K562 (cell line): Measurements from ENCODE around the gene ZNF891. TPM values are rescaled to one million over a fixed set of nuclear protein-coding genes. Genes with fewer than 3 reads are reported as not detected.

Experiments used
- ATAC-seq: fragments of 200-7000 bp; cut with Tn5 transposase; 3 replicates; pipeline ENCODE4 v1.9.1; 2020; ENCODE audit warnings: moderate library complexity
- BruUV-seq: library from RNA; stranded (reverse); fragments of 400-500 nt; replicated peaks from 2 replicates; lab custom pipeline; 2021; lab: Mats Ljungman, UMichigan
- CTCF ChIA-PET: fragments of 300-600 bp; formaldehyde crosslinking; extraction: SDS; loops from one replicate; lab custom pipeline; 2021; ENCODE audit warnings: low intra/inter-chr PET ratio; lab: Yijun Ruan, JAX
- POLR2A ChIA-PET: fragments of 300-600, 350-650 bp; sonication (Branson Sonifier 250); formaldehyde crosslinking; extraction: SDS; loops from one replicate; lab custom pipeline; 2021; ENCODE audit warnings: antibody characterized with exemption, inconsistent platforms; lab: Yijun Ruan, JAX
- DNase-seq, 4 experiments: peaks; one replicate each; pipeline versions ENCODE4 v3.0.0 to v3.0.0-alpha.2; 2011 to 2018; ENCODE audit warnings: low spot score in 3 of 4, mixed read lengths in 3 of 4; ENCODE audit errors: extremely low read depth in 1 of 4
- FAIRE-seq: peaks from 2 replicates; lab custom pipeline; 2011; peaks lifted over from hg19 to GRCh38; lab: Jason Lieb, UNC
- H2AFZ ChIP-seq: 2 replicates; pipeline ENCODE4 v1.6.0; 2011; ENCODE audit warnings: low read depth, low read length, control low read depth, inconsistent platforms
- H3K27ac ChIP-seq: fragments of 200-600 bp; 3 replicates; pipeline ENCODE4 v1.8.0; 2011; ENCODE audit warnings: low read depth, mild to moderate bottlenecking, control low read depth, inconsistent platforms, low read length, moderate library complexity, mixed read lengths; ENCODE audit errors: extremely low read depth
- H3K27me3 ChIP-seq, 2 experiments: fragments of 300-600 bp in 1 of 2; 2 replicates in 1 of 2; 3 replicates in 1 of 2; pipeline versions ENCODE4 v1.6.0 to v1.8.0; 2011; ENCODE audit warnings: inconsistent platforms in 2 of 2, low read length in 2 of 2, mild to moderate bottlenecking in 1 of 2, mixed read lengths in 1 of 2, moderate library complexity in 1 of 2; ENCODE audit not compliant: control insufficient read depth in 2 of 2, insufficient read depth in 2 of 2
- H3K36me3 ChIP-seq: fragments of 300-600 bp; 3 replicates; pipeline ENCODE4 v1.8.0; 2011; ENCODE audit warnings: mild to moderate bottlenecking, low read length, inconsistent platforms; ENCODE audit not compliant: control insufficient read depth, insufficient read depth
- H3K4me1 ChIP-seq, 2 experiments: fragments of 200-600 bp in 1 of 2; replicated peaks in 1 of 2; 2 replicates in 1 of 2; 3 replicates in 1 of 2; pipeline versions ENCODE4 v1.5.1 to v1.8.0; 2011; ENCODE audit warnings: inconsistent platforms in 2 of 2, low read length in 2 of 2, mild to moderate bottlenecking in 1 of 2, mixed read lengths in 1 of 2, moderate library complexity in 1 of 2; ENCODE audit not compliant: control insufficient read depth in 2 of 2, insufficient read depth in 2 of 2
- H3K4me2 ChIP-seq: 2 replicates; pipeline ENCODE4 v1.6.1; 2011; ENCODE audit warnings: low read length, control low read depth, inconsistent platforms, mixed read lengths; ENCODE audit not compliant: insufficient read depth
- H3K4me3 ChIP-seq: fragments of 200-600 bp; sonication (generic), shearing (Covaris generic); 2 replicates; pipeline ENCODE4 v1.5.1; 2016; ENCODE audit warnings: control low read depth, inconsistent platforms
- H3K79me2 ChIP-seq: fragments of 200-600 bp; 3 replicates; pipeline ENCODE4 v1.8.0; 2011; ENCODE audit warnings: low read length, inconsistent platforms; ENCODE audit not compliant: control insufficient read depth, insufficient read depth
- H3K9ac ChIP-seq, 2 experiments: 2 replicates each; pipeline versions ENCODE4 v1.6.0 to v1.6.1; 2011; ENCODE audit warnings: low read depth in 2 of 2, low read length in 2 of 2, control low read depth in 1 of 2, inconsistent platforms in 1 of 2, mild to moderate bottlenecking in 1 of 2, mixed read lengths in 1 of 2; ENCODE audit not compliant: insufficient read depth in 1 of 2
- H3K9me1 ChIP-seq: one replicate; pipeline ENCODE4 v1.6.0; 2011; ENCODE audit warnings: inconsistent platforms, mild to moderate bottlenecking, low read length, moderate library complexity; ENCODE audit not compliant: control insufficient read depth, insufficient read depth
- H3K9me3 ChIP-seq: replicated peaks from 2 replicates; pipeline ENCODE4 v1.5.1; 2011; ENCODE audit warnings: low read depth, low read length, inconsistent platforms; ENCODE audit not compliant: control insufficient read depth, insufficient read depth
- H4K20me1 ChIP-seq: replicated peaks from 2 replicates; pipeline ENCODE4 v1.6.1; 2011; ENCODE audit warnings: low read length, inconsistent platforms, mixed read lengths; ENCODE audit not compliant: control insufficient read depth, insufficient read depth
- CBX5 ChIP-seq: IDR thresholded peaks from 2 replicates; pipeline ENCODE4 v1.6.1; 2014; ENCODE audit warnings: low read depth, borderline replicate concordance
- FIP1L1 ChIP-seq: fragments of 200-400 bp; formaldehyde crosslinking; IDR thresholded peaks from 2 replicates; pipeline ENCODE4 v1.6.1; 2018; ENCODE audit warnings: mild to moderate bottlenecking, low read depth, low read length; ENCODE audit not compliant: poor library complexity, severe bottlenecking
- ZNF274 ChIP-seq: IDR thresholded peaks from 2 replicates; pipeline ENCODE4 v1.6.1; 2011; ENCODE audit warnings: low read depth, mild to moderate bottlenecking, low read length, moderate library complexity, borderline replicate concordance
- WGBS: fragments of 100-300 bp; shearing (Covaris generic); methylation state at CpG from one replicate; pipeline ENCODE4 v1.1.6; 2016; ENCODE audit warnings: low coverage, mixed read lengths; ENCODE audit not compliant: insufficient coverage; ENCODE audit errors: missing lambda C conversion rate; 5-methylcytosine and 5-hydroxymethylcytosine counted together
- in situ Hi-C: fragments of 300-500 bp; cut with MboI; formaldehyde crosslinking; loops from 4 replicates; pipeline ENCODE4 v1.15.0; 2018; ENCODE audit warnings: inconsistent platforms, mixed read lengths
- intact Hi-C: fragments of 100-400 bp; cut with micrococcal nuclease; formaldehyde crosslinking; loops from 2 replicates; pipeline ENCODE4 v1.14.2; 2022
- polyA plus RNA-seq, 8 experiments: library from polyadenylated mRNA; depleted of rRNA in 4 of 8; stranded (reverse) in 5 of 8; unstranded in 3 of 8; fragments of >200 nt; fragmentation: Nextera tagmentation in 2 of 8; fragmentation: Illumina TruSeq in 1 of 8; extraction: Ambion mirVana in 2 of 8; extraction: Trizol in 1 of 8; gene quantifications; 2 replicates each; pipeline versions ENCODE4 v1.2.1 to v1.2.3, GENCODE V29; 2011 to 2014; ENCODE audit warnings: inconsistent platforms in 1 of 8, missing spikeins in 1 of 8
- total RNA-seq, 7 experiments: library from RNA; depleted of rRNA in 6 of 7; stranded (reverse); fragments of >200 nt in 6 of 7; fragmentation: Illumina TruSeq in 2 of 7; extraction: Trizol in 2 of 7; gene quantifications; 2 replicates each; pipeline versions ENCODE4 v1.2.1 to v1.2.3, GENCODE V29; 2011 to 2021; ENCODE audit warnings: low replicate concordance in 1 of 7
- TF ChIP-seq, protein P1 (sequence below), 2 experiments: fragments of 450-650 bp; IDR thresholded peaks; 2 replicates each; pipeline ENCODE4 v1.6.1; 2018; ENCODE audit warnings: mild to moderate bottlenecking in 2 of 2, low read depth in 1 of 2; ENCODE audit not compliant: partially characterized antibody in 2 of 2
- TF ChIP-seq, protein P2 (sequence below): fragments of 450-650 bp; formaldehyde crosslinking; IDR thresholded peaks from 2 replicates; pipeline ENCODE4 v1.4.0; 2022; ENCODE audit warnings: missing genetic modification characterization

ZNF891 gene
- total and polyA plus RNA-seq, 9 of the 15 experiments (the other 6 are each of a cell fraction or from before 2014, with no cell fraction given) = 0.41 to 2.0 (median 1.3) TPM

DNA sequence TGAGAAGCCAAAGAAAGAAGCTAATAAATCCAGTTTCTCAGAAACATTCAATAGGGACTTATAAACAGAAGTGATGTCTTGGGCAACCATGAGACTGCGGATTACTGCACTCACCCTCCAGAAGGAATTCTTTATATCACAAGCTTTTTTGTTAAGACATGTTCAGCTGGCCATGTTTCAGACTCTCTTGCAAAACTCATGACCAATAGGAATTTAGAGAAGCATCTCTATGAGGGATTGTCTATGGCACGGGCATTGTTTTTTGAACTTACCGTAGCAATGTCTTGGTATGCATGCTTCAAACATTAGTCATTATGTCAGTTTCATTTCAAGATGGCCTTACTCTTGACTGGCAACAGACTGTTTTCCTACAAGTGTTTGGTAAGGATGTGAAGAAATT, 35.7 kb upstream of the ZNF891 start (continued):
- TF ChIP-seq, protein P1, sequence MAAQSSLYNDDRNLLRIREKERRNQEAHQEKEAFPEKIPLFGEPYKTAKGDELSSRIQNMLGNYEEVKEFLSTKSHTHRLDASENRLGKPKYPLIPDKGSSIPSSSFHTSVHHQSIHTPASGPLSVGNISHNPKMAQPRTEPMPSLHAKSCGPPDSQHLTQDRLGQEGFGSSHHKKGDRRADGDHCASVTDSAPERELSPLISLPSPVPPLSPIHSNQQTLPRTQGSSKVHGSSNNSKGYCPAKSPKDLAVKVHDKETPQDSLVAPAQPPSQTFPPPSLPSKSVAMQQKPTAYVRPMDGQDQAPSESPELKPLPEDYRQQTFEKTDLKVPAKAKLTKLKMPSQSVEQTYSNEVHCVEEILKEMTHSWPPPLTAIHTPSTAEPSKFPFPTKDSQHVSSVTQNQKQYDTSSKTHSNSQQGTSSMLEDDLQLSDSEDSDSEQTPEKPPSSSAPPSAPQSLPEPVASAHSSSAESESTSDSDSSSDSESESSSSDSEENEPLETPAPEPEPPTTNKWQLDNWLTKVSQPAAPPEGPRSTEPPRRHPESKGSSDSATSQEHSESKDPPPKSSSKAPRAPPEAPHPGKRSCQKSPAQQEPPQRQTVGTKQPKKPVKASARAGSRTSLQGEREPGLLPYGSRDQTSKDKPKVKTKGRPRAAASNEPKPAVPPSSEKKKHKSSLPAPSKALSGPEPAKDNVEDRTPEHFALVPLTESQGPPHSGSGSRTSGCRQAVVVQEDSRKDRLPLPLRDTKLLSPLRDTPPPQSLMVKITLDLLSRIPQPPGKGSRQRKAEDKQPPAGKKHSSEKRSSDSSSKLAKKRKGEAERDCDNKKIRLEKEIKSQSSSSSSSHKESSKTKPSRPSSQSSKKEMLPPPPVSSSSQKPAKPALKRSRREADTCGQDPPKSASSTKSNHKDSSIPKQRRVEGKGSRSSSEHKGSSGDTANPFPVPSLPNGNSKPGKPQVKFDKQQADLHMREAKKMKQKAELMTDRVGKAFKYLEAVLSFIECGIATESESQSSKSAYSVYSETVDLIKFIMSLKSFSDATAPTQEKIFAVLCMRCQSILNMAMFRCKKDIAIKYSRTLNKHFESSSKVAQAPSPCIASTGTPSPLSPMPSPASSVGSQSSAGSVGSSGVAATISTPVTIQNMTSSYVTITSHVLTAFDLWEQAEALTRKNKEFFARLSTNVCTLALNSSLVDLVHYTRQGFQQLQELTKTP (IDR thresholded peaks at IDR 0.05; ENCODE audit: low read depth in 1 of 2, partially characterized antibody in 2 of 2) = no peak
- TF ChIP-seq, protein P2, sequence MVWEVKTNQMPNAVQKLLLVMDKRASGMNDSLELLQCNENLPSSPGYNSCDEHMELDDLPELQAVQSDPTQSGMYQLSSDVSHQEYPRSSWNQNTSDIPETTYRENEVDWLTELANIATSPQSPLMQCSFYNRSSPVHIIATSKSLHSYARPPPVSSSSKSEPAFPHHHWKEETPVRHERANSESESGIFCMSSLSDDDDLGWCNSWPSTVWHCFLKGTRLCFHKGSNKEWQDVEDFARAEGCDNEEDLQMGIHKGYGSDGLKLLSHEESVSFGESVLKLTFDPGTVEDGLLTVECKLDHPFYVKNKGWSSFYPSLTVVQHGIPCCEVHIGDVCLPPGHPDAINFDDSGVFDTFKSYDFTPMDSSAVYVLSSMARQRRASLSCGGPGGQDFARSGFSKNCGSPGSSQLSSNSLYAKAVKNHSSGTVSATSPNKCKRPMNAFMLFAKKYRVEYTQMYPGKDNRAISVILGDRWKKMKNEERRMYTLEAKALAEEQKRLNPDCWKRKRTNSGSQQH = no peak

DNA sequence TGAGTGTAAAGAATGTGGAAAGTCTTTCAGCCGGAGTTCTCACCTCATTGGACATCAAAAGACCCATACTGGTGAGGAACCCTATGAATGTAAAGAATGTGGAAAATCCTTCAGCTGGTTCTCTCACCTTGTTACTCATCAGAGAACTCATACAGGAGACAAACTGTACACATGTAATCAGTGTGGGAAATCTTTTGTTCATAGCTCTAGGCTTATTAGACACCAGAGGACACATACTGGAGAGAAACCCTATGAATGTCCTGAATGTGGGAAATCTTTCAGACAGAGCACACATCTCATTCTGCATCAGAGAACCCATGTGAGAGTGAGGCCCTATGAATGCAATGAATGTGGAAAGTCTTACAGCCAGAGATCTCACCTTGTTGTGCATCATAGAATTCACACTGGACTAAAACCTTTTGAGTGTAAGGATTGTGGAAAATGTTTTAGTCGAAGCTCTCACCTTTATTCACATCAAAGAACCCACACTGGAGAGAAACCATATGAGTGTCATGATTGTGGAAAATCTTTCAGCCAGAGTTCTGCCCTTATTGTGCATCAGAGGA, 26.1 kb upstream of the ZNF891 start:
- H3K79me2 ChIP-seq = no peaks in the 10 kb centered on the region
- ATAC-seq = no peak
- H3K4me2 ChIP-seq = no peak overlapping the region
- in situ Hi-C loops (no loop called here), intact Hi-C loops (no loop called here)
- POLR2A ChIA-PET = no interaction called here
- no peak for DNase-seq
- CTCF ChIA-PET = no interaction called here
- peaks cover 30% of the 10 kb centered on the region for H3K9me3 ChIP-seq
- TF ChIP-seq ZNF274 = peak; percentile 95
- TF ChIP-seq FIP1L1 = no peak
- 0 out of 2 replicates have a peak, but pooled peaks have one; percentile 3 for TF ChIP-seq CBX5
- no peak overlapping the region for H3K4me3 ChIP-seq
- FAIRE-seq = no peak
- H3K9me1 ChIP-seq = no peaks in the 10 kb centered on the region
- no peaks in the 10 kb centered on the region for H3K4me1 ChIP-seq
- H3K9ac ChIP-seq = no peak overlapping the region
- no peaks in the 10 kb centered on the region for H4K20me1 ChIP-seq
- WGBS = 31% methylated on average over 2 of the region's 2 CpGs
- peaks cover 27% of the 10 kb centered on the region; the same call in 2 of the 3 replicates for H3K36me3 ChIP-seq
- H3K27ac ChIP-seq = no peak overlapping the region
- no TSS peak for BruUV-seq
- H3K27me3 ChIP-seq = no peaks in the 10 kb centered on the region
- H2AFZ ChIP-seq = no peak overlapping the region
